AG04449 (cell line): ENCODE data around the gene ACYP1.

Experiments used
- CTCF ChIA-PET: fragments of 350-600 bp; formaldehyde crosslinking; extraction: SDS; loops from one replicate; lab custom pipeline; 2021; ENCODE audit warnings: antibody characterized with exemption; lab: Yijun Ruan, JAX
- POLR2A ChIA-PET: fragments of 400-600, 350-600 bp; formaldehyde crosslinking; extraction: SDS; loops from one replicate; lab custom pipeline; 2020; ENCODE audit warnings: antibody characterized with exemption, inconsistent platforms; lab: Yijun Ruan, JAX
- DNase-seq: peaks from one replicate; pipeline ENCODE4 v3.0.0-alpha.2; 2010; ENCODE audit warnings: low read depth, low spot score
- H3K4me3 ChIP-seq: 2 replicates; pipeline ENCODE4 v1.5.1; 2011; ENCODE audit warnings: low read depth, mild to moderate bottlenecking, control low read depth, low read length
- CTCF ChIP-seq: IDR thresholded peaks from one replicate; pipeline ENCODE4 v1.5.1; 2011; ENCODE audit warnings: mild to moderate bottlenecking, moderate library complexity, low read length, control low read depth, inconsistent platforms; ENCODE audit not compliant: insufficient read depth; ENCODE audit errors: missing control alignments

Gene ACYP1

GRCh38 chr14:75096959-75097358 lies 33.1 kb upstream of the ACYP1 start:
- TF ChIP-seq CTCF: no peak
- ChIA-PET POLR2A (no interaction called here), CTCF (interaction anchor here (0.6 to 12.6 kb wide), 4 partner anchors 8 to 235 kb away, joined by 3 to 296 read pairs (median 10); no protein-coding TSS in a partner anchor)
- no peak for DNase-seq
- H3K4me3 ChIP-seq: no peak overlapping the region

- H3K4me3 ChIP-seq: no peak overlapping the region
- no peak for DNase-seq
- TF ChIP-seq CTCF: no peak
- POLR2A ChIA-PET: no interaction called here
- CTCF ChIA-PET: interaction anchor here (0.9 to 12.6 kb wide), 6 partner anchors 15 to 234 kb away, joined by 3 to 296 read pairs (median 6); no protein-coding TSS in a partner anchor
Observed at GRCh38 chr14:75095690-75096089, 31.9 kb upstream of the ACYP1 start.

GRCh38 chr14:75094896-75095295 lies 31.1 kb upstream of the ACYP1 start:
- no peak overlapping the region for H3K4me3 ChIP-seq
- TF ChIP-seq CTCF: no peak
- CTCF ChIA-PET: interaction anchor here (1.1 to 12.6 kb wide), 3 partner anchors 149 to 190 kb away, joined by 3 to 296 read pairs (median 7); no protein-coding TSS in a partner anchor
- POLR2A ChIA-PET: no interaction called here
- peak; percentile 12 for DNase-seq

- ChIA-PET CTCF (interaction anchor here (6.9 to 12.6 kb wide), 3 partner anchors 8 to 188 kb away, joined by 50 to 296 read pairs (median 182); partner anchors contain the start of gene PGF), POLR2A (no interaction called here)
- DNase-seq: no peak
- no peak for TF ChIP-seq CTCF
- H3K4me3 ChIP-seq: no peak overlapping the region
Observed at GRCh38 chr14:75092698-75093097, 28.9 kb upstream of the ACYP1 start.

- CTCF ChIA-PET: interaction anchor here (1.1 to 12.6 kb wide), 13 partner anchors 9 to 231 kb away, joined by 3 to 296 read pairs (median 8); partner anchors contain the start of genes PGF and ZC2HC1C
- no peak for TF ChIP-seq CTCF
- no peak overlapping the region for H3K4me3 ChIP-seq
- DNase-seq: no peak
- POLR2A ChIA-PET: no interaction called here
Observed at GRCh38 chr14:75091251-75091650, 27.4 kb upstream of the ACYP1 start.

- H3K4me3 ChIP-seq: no peak overlapping the region
- ChIA-PET CTCF (interaction anchor here (0.9 to 12.6 kb wide), 20 partner anchors 10 to 231 kb away, joined by 3 to 296 read pairs (median 14); partner anchors contain the start of genes PGF, RPS6KL1 and ZC2HC1C), POLR2A (interaction anchor here (0.7 kb wide), 1 partner anchor 36 kb away, joined by 4 read pairs; the partner anchor contains the start of gene NEK9)
- TF ChIP-seq CTCF: no peak
- no peak for DNase-seq
Observed at GRCh38 chr14:75090353-75090752, 26.5 kb upstream of the ACYP1 start.
